ENCODE results near the gene TXNDC5. TPM values are rescaled to one million over a fixed set of nuclear protein-coding genes. Genes with fewer than 3 reads are reported as not detected.
"Not testable (repeated sequence)": the region's sequence is repeated elsewhere in the genome, so short reads cannot be mapped to it uniquely, and the experiment has no call there.

The TXNDC5 gene
- polyA plus RNA-seq, 1 experiment: 253 TPM

DNA sequence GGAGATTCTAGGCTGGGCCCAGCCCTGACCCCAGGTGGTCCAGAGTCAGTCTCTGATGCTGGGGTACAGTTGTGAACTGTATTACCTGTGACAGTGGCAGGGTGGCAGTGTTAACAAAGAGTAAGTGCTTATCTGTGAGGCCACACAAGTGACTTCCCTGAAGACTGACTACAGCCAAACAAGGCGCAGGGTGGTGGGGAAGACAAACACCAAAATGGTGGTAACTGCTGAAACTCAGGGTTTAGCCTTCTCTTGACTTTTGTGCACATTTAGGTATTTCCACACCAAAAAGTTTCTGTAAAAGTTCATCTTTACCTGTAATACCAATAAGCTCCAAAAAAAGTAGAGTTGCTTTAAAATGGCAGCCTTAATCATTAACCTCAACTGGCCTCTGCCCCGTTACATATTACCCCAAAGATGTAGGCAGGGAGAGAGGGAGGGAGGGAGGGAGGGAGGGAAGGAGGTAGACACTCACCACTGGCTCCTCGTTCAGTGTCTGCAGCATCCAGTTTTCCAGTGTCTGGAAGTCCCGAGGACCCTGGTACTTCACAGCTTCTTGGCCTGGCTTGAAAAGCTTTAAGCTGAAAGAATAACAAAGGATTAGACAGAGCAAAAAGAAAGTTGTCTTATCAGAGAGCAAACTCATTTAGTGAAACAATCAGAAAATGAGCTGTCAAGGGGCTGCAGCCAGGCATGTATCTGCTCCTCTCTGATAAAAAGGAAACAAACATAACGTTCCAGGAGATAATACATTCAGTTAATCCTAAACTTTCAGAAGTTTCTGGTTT, 11.3 kb downstream of the TXNDC5 start:
- DNase-seq (ENCODE audit: low read depth): no peak
- TF ChIP-seq, protein P1, sequence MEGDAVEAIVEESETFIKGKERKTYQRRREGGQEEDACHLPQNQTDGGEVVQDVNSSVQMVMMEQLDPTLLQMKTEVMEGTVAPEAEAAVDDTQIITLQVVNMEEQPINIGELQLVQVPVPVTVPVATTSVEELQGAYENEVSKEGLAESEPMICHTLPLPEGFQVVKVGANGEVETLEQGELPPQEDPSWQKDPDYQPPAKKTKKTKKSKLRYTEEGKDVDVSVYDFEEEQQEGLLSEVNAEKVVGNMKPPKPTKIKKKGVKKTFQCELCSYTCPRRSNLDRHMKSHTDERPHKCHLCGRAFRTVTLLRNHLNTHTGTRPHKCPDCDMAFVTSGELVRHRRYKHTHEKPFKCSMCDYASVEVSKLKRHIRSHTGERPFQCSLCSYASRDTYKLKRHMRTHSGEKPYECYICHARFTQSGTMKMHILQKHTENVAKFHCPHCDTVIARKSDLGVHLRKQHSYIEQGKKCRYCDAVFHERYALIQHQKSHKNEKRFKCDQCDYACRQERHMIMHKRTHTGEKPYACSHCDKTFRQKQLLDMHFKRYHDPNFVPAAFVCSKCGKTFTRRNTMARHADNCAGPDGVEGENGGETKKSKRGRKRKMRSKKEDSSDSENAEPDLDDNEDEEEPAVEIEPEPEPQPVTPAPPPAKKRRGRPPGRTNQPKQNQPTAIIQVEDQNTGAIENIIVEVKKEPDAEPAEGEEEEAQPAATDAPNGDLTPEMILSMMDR (IDR thresholded peaks at IDR 0.05; ENCODE audit: insufficient read depth, low read depth, low read length): no peak
- CTCF ChIA-PET: no interaction called here
- Histone ChIP-seq H3K4me3 (ENCODE audit: low read depth, low read length) (no peak overlapping the region), H3K27me3 (ENCODE audit: control insufficient read depth, insufficient read depth, low read length) (no peaks in the 10 kb centered on the region), H3K36me3 (ENCODE audit: control insufficient read depth, insufficient read depth, low read length) (peaks cover 34% of the 10 kb centered on the region)
- POLR2A ChIA-PET: no interaction called here

DNA sequence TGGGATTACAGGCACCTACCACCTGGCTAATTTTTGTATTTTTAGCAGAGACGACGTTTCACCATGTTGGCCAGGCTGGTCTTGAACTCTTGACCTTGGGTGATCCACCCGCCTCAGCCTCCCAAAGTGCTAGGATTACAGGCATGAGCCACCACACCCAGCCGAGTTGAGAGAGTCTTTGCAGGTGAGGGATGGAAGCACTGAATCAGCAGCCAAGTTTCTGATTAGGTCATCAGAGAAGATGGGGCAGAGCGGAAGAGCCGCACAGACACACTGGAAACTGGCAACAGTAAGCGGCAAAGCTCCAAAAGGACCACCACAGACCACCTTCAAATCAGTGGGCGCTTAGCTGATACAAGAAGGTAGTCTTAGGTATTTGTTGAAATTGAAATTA, 12.4 kb downstream of the TXNDC5 start:
- H3K36me3 ChIP-seq (ENCODE audit: control insufficient read depth, insufficient read depth, low read length): peaks cover 33% of the 10 kb centered on the region
- POLR2A ChIA-PET, CTCF ChIA-PET: not testable (repeated sequence)

DNA sequence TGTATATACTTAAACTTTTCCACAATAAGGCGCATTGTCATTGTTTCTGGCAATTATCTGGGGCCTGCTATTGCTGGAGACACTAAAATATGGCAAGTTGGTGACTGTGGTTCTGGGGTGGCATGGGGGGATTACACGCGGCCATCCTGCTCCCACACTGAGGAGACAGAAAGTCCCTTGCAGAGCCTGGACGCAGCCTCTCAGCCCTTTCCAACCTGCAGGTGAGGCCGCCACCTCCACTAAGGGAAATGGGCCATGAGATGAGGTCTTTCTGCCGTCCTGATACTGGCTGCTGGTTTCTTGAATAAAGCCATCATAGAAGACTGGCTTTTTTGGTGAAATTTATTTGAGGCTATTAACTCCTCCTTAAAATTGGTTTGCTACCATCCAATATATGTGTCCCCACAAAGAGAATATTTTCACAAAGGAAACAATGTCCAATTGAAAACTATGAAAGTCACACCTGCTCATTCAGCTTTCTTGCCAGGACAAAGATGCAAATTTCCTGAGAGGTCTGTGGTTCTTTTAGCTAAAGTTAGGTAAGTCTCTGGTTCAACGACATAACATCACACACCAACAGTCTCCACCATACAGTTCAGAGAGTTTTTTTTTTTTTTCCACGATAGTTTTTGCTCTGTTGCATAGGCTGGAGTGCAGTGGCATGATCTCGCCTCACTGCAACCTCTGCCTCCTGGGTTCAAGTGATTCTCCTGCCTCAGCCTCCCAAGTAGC, 13.0 kb downstream of the TXNDC5 start:
- DNase-seq (ENCODE audit: low read depth): no peak
- Histone ChIP-seq H3K36me3 (ENCODE audit: control insufficient read depth, insufficient read depth, low read length) (peaks cover 36% of the 10 kb centered on the region), H3K4me3 (ENCODE audit: low read depth, low read length) (no peak overlapping the region), H3K27me3 (ENCODE audit: control insufficient read depth, insufficient read depth, low read length) (no peaks in the 10 kb centered on the region)
- ChIA-PET CTCF (interaction anchor here (0.6 kb wide), 2 partner anchors 161 to 313 kb away, joined by 3 to 4 read pairs; no protein-coding TSS in a partner anchor), POLR2A (no interaction called here)
- TF ChIP-seq, protein P1 (IDR thresholded peaks at IDR 0.05; ENCODE audit: insufficient read depth, low read depth, low read length): no peak

More for the DNA sequence above, 12.4 kb downstream of the TXNDC5 start:
- DNase-seq (ENCODE audit: low read depth); H3K4me3 ChIP-seq (ENCODE audit: low read depth, low read length); H3K27me3 ChIP-seq (ENCODE audit: control insufficient read depth, insufficient read depth, low read length): not testable (repeated sequence)

DNA sequence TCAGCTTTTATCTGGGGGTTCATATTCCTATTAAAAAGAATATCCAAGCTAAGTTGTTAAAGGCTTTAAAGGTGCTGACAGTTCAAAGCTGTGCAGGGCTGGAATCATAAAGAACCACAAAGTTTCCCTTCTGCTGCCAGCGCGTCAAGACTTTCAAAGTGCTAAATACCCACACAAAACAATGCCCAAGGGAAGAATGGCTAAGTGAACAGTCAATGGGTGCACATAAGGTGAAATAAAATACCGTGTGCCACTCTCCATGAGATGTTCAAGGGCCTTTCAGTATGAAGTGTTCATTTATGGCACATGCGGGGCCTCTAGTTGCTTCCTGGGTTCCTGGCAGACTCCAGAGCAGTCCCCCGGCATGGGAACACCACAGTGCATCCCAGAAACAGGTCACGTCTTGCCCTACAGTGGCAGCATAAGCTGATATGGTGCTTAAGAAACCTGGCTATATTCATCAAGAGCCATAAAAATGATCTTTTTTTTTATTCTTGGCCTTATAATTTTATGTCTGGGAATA, 14.1 kb downstream of the TXNDC5 start:
- no peaks in the 10 kb centered on the region for H3K27me3 ChIP-seq (ENCODE audit: control insufficient read depth, insufficient read depth, low read length)
- DNase-seq (ENCODE audit: low read depth): no peak
- CTCF ChIA-PET: interaction anchor here (0.6 to 1.1 kb wide), 2 partner anchors 9 to 107 kb away, joined by 3 read pairs; no protein-coding TSS in a partner anchor
- H3K36me3 ChIP-seq (ENCODE audit: control insufficient read depth, insufficient read depth, low read length): peaks cover 36% of the 10 kb centered on the region
- POLR2A ChIA-PET: no interaction called here
- TF ChIP-seq, protein P1 (IDR thresholded peaks at IDR 0.05; ENCODE audit: insufficient read depth, low read depth, low read length): no peak
- no peak overlapping the region for H3K4me3 ChIP-seq (ENCODE audit: low read depth, low read length)

DNA sequence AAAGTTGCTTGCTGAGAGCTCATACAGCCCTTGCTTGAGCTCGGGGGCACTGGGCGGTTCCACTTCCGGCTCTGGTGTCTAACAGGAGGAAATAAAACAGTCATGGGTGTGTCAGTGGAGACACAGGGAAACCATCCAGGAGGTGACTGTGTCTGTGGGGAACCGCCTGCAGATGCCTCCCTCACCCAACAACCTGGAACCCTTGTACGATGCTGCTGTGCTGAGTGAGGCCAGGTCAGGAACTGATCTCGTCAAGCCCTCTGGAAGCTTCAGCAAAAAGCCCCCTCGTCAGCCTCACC, 15.5 kb downstream of the TXNDC5 start:
- POLR2A ChIA-PET: no interaction called here
- DNase-seq (ENCODE audit: low read depth): no peak
- TF ChIP-seq, protein P1 (IDR thresholded peaks at IDR 0.05; ENCODE audit: insufficient read depth, low read depth, low read length): no peak
- CTCF ChIA-PET: interaction anchor here (1.2 to 1.3 kb wide), 2 partner anchors 8 to 10 kb away, joined by 3 to 4 read pairs; no protein-coding TSS in a partner anchor
- H3K4me3 ChIP-seq (ENCODE audit: low read depth, low read length): no peak overlapping the region
- no peaks in the 10 kb centered on the region for H3K27me3 ChIP-seq (ENCODE audit: control insufficient read depth, insufficient read depth, low read length)
- H3K36me3 ChIP-seq (ENCODE audit: control insufficient read depth, insufficient read depth, low read length): peaks cover 37% of the 10 kb centered on the region

Data from BJ (cell line).